Measurements from ENCODE around the gene PPP1R3C.

DNA sequence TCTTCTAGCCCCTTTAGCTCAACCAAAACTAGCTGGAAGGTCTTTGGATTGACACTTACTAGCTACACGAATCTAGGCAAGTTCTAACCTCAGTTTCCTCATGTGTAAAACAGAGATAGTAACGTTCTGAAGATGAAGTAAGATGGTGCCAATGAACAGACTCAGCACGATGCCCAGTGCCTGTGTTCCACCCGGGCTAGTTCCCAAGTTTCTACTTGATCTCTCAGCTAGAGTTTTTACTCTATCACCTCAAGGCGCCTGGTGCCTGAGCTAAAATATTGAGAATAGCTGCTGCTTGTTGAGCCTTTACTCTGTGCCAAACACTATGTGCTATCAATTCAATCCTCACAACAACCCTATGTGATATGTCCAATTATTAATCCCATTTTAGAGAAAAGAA is 1.4 kb upstream of the PPP1R3C start:
- TF ChIP-seq CTCF (IDR thresholded peaks at IDR 0.05) (no peak), EP300 (IDR thresholded peaks at IDR 0.05) (no peak)

All from stomach (tissue), 4 donors.